ENCODE measurements around the gene SLC10A3. TPM values are rescaled to one million over a fixed set of nuclear protein-coding genes. Genes with fewer than 3 reads are reported as not detected.

SLC10A3 gene
- total and polyA plus RNA-seq, 10 of the 15 experiments (the other 5 are each of a cell fraction or from before 2014, with no cell fraction given), result 1.7 to 23.5 (median 11.0) TPM

DNA sequence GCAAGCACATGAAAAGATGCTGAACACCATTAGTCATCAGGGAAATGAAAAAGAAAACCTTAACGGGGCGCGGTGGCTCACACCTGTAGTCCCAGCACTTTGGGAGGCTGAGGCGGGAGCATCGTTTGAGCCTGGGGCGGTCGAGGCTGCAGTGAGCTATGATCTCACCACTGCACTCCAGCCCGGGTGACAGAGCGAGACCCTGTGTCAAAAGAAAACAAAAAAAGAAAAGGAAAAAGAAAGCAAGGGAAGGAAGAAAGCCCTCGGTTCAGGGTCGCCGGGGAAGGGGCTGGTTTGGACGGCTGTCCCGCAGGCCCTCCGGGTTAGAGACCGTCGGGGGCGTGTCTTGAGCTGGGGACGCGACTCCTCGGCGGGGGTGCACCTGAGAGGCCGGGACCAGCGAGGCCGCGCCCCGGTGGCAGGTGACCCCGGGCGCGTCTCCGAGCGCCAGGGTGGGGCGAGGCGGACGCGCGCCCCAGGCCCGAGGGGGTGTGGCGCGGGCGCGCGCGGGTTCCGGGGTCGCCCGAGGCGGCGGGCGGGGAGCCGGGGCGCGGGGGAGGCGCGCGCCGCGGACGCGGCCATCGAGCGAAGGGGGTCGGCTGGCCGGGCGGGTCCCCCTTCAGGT lies 32.8 kb downstream of the SLC10A3 start:
- peak overlapping the region; percentile 61 for H3K27ac ChIP-seq (ENCODE audit: control insufficient read depth, insufficient read depth)
- H3K4me1 ChIP-seq (ENCODE audit: control insufficient read depth, insufficient read depth, low read length), result no peaks in the 10 kb centered on the region
- ChIA-PET SMC1A (ENCODE audit: uncharacterized antibody, unreplicated experiment) (interaction anchor here (1.1 kb wide), 1 partner anchor 69 kb away, joined by 3 read pairs; no protein-coding TSS in a partner anchor), RAD21 (ENCODE audit: unreplicated experiment) (no interaction called here), POLR2A (interaction anchor here (0.5 to 1.0 kb wide), 4 partner anchors 19 to 703 kb away, joined by 3 to 4 read pairs (median 3); no protein-coding TSS in a partner anchor), CTCF (interaction anchor here (0.6 kb wide), 1 partner anchor 84 kb away, joined by 3 read pairs; no protein-coding TSS in a partner anchor)
- in situ Hi-C loops (cut with MboI), result no loop called here
- BruUV-seq (replicated peaks), result no TSS peak
- WGBS (ENCODE audit: insufficient coverage, insufficient replicate concordance, low lambda C conversion rate, missing lambda C conversion rate), result 51% methylated on average over 22 of the region's 65 CpGs
- TF ChIP-seq, protein P1, sequence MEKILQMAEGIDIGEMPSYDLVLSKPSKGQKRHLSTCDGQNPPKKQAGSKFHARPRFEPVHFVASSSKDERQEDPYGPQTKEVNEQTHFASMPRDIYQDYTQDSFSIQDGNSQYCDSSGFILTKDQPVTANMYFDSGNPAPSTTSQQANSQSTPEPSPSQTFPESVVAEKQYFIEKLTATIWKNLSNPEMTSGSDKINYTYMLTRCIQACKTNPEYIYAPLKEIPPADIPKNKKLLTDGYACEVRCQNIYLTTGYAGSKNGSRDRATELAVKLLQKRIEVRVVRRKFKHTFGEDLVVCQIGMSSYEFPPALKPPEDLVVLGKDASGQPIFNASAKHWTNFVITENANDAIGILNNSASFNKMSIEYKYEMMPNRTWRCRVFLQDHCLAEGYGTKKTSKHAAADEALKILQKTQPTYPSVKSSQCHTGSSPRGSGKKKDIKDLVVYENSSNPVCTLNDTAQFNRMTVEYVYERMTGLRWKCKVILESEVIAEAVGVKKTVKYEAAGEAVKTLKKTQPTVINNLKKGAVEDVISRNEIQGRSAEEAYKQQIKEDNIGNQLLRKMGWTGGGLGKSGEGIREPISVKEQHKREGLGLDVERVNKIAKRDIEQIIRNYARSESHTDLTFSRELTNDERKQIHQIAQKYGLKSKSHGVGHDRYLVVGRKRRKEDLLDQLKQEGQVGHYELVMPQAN (conservative IDR thresholded peaks at IDR 0.05), result no peak; the same call in 1 of the 2 replicates
- TF ChIP-seq NBN (IDR thresholded peaks at IDR 0.05), result no peak
- no peak for TF ChIP-seq ESRRA (IDR thresholded peaks at IDR 0.05; ENCODE audit: low read length)
- TF ChIP-seq CBX5 (IDR thresholded peaks at IDR 0.05; ENCODE audit: low read depth), result no peak
- TF ChIP-seq TCF12 (IDR thresholded peaks at IDR 0.05; ENCODE audit: low read depth, low read length), result no peak
- TF ChIP-seq, protein P2, sequence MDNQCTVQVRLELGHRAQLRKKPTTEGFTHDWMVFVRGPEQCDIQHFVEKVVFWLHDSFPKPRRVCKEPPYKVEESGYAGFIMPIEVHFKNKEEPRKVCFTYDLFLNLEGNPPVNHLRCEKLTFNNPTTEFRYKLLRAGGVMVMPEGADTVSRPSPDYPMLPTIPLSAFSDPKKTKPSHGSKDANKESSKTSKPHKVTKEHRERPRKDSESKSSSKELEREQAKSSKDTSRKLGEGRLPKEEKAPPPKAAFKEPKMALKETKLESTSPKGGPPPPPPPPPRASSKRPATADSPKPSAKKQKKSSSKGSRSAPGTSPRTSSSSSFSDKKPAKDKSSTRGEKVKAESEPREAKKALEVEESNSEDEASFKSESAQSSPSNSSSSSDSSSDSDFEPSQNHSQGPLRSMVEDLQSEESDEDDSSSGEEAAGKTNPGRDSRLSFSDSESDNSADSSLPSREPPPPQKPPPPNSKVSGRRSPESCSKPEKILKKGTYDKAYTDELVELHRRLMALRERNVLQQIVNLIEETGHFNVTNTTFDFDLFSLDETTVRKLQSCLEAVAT (IDR thresholded peaks at IDR 0.05), result 0 out of 2 replicates have a peak, but pooled peaks have one; percentile 30
- 0 out of 2 replicates have a peak, but pooled peaks have one; percentile 32 for TF ChIP-seq ATF7 (IDR thresholded peaks at IDR 0.05; ENCODE audit: low read depth)
- TF ChIP-seq, protein P3, sequence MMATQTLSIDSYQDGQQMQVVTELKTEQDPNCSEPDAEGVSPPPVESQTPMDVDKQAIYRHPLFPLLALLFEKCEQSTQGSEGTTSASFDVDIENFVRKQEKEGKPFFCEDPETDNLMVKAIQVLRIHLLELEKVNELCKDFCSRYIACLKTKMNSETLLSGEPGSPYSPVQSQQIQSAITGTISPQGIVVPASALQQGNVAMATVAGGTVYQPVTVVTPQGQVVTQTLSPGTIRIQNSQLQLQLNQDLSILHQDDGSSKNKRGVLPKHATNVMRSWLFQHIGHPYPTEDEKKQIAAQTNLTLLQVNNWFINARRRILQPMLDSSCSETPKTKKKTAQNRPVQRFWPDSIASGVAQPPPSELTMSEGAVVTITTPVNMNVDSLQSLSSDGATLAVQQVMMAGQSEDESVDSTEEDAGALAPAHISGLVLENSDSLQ (IDR thresholded peaks at IDR 0.05), result no peak
- TF ChIP-seq ETV6 (conservative IDR thresholded peaks at IDR 0.05 in 1 of 2, IDR thresholded peaks at IDR 0.05 in 1 of 2; ENCODE audit: borderline replicate concordance in 1 of 2, low read depth in 1 of 2), result no peak
- no peak for TF ChIP-seq NFXL1 (IDR thresholded peaks at IDR 0.05; ENCODE audit: borderline replicate concordance)
- DNase-seq (ENCODE audit: low read depth, low spot score), result no peak
- no peak overlapping the region for H3K4me2 ChIP-seq (ENCODE audit: control insufficient read depth, insufficient read depth)
- H4K20me1 ChIP-seq (ENCODE audit: control insufficient read depth, insufficient read depth), result no peaks in the 10 kb centered on the region
- H3K36me3 ChIP-seq (ENCODE audit: control insufficient read depth in 2 of 2, insufficient read depth in 2 of 2, low read length in 1 of 2), result no peaks in the 10 kb centered on the region
- H3K27me3 ChIP-seq (replicated peaks in 1 of 2; ENCODE audit: control insufficient read depth in 2 of 2, insufficient read depth in 2 of 2, low read length in 1 of 2), result no peaks in the 10 kb centered on the region
- no peaks in the 10 kb centered on the region; the same call in 2 of the 3 replicates for H3K9me3 ChIP-seq (replicated peaks; ENCODE audit: control insufficient read depth, insufficient read depth, low read length)
- peak; percentile 60 for ATAC-seq
- peak overlapping the region; percentile 50 for H3K4me3 ChIP-seq
- intact Hi-C loops (cut with micrococcal nuclease; ENCODE audit: unreplicated experiment), result no loop called here
- H2AFZ ChIP-seq (ENCODE audit: control insufficient read depth, low read depth, low read length), result peak overlapping the region; percentile 33
- no peak overlapping the region; the same call in 1 of the 2 replicates for H3K9ac ChIP-seq (ENCODE audit: control insufficient read depth, insufficient read depth, low read length)
- peaks cover 9% of the 10 kb centered on the region for H3K79me2 ChIP-seq (ENCODE audit: control insufficient read depth, insufficient read depth, low read length)
- no peak for FAIRE-seq

Measured in GM12878 (cell line).